IPS-NIHi11 (cell line): Measurements from ENCODE around the gene ANTXR1.

Experiments used
- DNase-seq: peaks from one replicate; pipeline ENCODE4 v3.0.0; 2012; ENCODE audit warnings: mixed read lengths, low spot score

Gene ANTXR1

GRCh38 chr2:69181806-69182427 lies 168.9 kb downstream of the ANTXR1 start:
- no peak for DNase-seq

DNA sequence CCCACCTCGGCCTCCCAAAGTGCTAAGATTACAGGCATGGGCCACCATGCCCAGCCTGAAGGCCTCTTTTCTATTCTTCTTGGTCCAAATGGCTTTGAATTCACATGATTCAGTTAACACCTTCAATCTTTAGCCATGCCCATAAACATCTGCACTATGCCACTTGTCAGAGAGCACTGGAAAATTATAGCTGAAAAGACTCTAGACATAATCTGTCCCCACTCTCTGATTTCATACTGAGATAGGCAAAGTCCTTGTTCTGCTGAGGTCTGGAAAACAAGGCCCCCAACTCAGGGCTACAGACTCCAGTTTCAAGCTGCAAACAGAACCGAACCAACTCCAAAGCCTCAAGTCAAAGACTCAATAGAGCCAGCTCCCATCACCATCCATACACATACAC lies 170.7 kb downstream of the ANTXR1 start:
- no peak for DNase-seq

DNA sequence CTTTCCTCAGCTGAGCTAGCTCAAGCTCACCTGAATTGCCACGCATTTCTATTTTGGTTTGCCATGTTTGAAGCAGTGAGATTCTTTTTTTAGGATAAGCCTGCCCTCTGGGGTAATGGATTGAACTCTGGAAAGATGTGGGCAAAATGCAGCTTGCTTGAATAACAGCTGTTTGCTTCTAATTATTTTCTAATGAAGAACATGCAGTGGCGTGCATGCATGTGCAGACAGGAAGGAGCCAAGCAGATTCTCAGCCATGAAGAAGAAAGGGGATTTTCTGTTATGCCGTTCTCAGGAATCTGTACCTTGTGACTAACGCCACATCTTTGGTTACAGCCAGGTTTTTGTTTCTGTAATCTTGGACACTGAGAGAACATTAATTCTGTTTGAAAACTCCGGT lies 171.2 kb downstream of the ANTXR1 start:
- DNase-seq = no peak

DNA sequence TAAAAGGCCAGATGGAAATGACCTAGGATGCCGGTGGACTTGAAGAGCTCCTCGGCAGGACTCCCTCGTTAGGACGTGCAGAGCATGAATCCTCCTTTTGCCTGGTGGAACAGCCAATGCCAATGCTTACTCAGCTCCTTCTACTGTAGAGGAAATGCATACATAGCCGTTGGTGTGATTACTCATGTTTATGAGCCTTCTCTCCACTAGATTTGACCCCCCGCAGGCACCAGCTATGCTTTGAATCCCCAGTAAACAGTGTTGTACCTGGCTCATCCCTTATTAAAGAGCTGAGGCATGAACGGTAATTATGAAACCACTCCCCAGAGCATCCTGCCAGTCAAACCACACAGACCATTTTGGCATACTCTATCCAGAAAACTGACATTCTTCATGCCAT lies 172.8 kb downstream of the ANTXR1 start:
- DNase-seq = no peak

DNA sequence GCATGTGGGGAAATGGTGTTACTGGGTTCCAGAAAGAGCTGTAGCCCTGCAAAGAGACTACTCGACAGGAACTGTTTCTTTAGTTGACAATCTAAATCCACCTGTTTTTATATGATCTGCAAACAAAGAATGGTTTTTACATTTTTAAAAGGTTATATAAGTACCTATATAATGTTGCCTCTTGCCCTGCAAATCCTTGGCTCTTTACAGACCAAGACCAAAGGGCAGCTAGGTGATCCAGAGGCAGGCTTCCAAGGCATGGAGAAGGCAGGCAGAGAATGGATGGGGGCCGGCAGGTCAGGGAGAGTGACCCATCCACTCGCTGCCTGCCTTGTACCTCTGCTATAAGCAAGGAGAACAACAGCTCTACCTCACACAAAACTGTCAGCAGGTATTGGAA lies 173.6 kb downstream of the ANTXR1 start:
- no peak for DNase-seq

DNA sequence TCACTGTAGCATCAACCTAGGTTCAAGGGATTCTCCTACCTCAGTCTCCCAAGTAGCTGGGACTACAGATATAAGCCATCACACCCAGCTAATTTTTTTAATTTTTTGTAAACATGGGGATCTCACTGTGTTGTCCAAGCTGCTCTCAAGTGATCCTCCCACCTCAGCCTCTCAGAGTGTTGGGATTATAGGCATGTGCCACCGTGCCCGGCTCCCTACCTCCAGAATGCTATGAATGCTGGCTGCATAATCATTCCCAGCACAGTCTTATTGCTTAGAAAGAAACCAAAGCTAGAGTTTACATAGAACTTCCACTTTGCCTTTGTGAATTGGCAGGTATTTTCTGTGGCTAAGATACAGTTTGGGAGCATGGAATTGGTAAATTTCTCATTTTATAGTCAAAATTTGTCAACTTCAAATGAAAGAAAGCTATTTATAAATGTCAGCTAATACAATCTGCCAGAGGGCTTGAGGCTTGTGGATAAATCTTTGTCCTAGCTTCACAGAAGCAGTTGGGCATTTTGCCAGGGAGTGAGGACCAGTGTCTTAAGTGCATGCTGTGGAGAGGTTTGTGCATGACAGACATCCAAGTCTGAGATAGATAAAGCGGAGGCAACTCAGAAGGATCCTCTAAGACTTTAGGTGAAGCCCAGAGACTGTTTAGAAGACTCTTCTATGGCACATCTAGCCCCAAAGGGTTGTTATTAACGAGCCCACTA lies 175.4 kb downstream of the ANTXR1 start:
- no peak for DNase-seq

DNA sequence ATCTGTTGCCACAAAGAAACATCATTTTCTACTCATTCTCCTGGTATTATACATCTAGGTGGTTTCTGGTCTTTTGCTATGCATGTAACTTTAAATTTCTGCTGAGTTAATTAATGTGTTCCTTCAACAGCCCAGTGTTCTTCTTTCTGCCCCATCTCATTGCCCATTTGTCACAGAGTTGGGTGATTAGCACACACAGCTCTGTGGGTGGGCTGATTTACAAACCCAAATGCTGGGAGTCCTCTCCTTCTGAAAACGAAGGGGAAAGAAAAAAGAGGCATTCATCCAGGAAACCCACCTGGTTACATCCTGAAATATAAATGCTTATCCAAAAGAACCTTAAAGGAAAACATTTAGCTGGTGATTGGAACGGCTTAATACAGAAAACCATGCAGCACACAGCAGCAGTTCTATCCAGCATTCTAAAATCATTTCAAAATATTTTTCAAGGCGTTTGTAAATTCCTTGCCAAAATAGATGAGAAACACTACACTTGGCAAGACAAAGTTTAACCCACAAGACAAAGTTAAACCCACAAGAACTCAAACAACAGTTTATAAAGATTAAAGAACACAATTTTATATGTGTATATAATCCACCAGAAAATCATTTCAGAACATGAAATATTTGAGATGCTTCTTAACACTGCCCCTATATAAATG lies 177.9 kb downstream of the ANTXR1 start:
- DNase-seq = no peak

DNA sequence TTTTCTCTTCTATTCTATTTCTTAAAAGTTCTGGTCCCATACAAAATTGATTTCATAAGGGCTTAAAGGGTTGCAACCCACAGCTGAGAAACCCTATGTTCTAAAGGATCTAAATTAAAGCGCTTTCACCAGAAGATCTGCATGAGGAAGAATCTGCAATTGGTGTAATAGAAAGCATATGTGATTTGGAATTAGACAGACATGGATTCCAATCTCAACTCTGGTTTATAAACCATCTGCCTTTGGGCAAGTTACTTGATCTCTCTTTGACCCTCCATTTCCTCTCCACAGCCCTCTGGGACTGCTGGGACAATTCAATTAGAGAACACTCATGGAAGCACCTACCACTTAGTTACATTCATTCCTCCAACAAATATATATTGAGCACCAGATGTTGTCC lies 178.7 kb downstream of the ANTXR1 start:
- no peak for DNase-seq

- no peak for DNase-seq
These were observed 179.4 kb downstream of the ANTXR1 start for GRCh38 chr2:69192176-69192945.

DNA sequence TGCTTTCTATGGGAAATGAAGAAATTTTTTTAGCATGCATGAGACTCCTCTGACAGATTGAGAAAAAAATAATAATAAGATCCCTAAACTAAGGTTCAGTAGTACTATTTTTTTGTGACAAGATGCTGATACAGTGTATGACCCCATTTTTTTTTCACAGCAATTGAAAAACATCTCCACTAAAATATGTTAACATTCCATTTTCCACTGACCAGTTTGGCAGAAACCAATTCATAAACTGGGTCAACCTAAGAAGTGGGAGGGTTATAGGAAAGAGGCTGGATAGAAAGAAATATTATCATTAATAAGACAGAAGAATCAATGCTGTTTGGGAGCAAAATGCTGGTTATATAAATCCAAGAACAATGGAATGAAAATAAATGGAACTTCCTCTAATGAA lies 182.7 kb downstream of the ANTXR1 start:
- DNase-seq = no peak

DNA sequence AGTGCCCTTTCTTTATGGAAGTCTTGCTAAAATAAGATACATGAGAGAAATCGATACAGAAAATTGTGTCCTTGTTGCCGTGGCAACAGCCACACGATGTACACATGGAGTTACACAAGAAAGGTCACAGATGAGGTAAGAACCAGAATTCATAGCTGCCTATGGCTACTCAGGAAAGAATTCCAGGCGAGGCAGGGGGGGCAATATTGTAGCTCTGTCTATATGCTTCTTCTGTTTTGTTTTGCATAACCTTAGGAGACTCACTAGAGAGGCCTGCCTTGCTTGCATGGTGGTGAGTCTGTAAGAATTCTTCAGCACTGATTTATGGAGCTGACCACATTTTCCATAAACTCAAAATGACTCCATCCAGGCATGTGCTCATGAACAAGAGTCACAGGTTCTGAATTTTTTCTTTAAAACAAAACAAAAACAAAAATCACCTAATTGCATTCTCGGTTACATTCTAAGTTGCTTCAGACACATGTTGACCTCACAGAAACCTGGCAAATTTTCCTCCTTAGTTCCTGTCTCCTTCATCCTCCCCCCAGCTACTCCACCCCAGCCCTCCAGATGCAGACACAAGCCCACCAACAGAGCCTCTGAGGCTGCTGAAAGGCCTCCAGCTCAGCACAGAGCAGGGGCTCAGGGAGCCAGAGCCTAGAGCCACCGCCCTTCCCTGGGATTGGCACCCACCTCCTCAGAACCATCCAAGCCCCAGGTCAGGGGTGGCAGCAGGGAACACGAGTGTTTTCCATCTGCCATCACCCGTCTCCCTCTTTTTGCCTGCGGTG lies 183.5 kb downstream of the ANTXR1 start:
- DNase-seq = no peak

DNA sequence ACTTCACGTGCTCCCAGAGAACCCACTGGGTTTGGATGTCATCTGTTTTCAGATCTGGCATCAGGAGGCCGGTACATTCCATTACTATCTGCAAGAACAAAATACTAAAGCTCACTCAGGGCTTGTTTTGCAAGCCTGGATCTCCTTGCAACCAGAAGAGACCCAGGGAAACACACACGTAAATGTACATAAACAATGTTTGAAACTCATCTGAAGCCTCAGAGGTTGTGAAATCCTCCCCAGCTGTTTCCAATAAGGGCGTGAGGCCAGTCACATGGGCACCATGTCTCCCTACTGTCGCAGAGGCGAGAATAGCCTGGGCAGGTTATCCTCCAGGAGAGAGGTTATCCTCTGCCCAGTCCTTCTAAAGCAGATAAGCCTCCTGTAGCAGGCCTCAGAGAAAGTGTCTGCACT lies 187.1 kb downstream of the ANTXR1 start:
- DNase-seq = no peak

GRCh38 chr2:69201259-69201658 lies 188.3 kb downstream of the ANTXR1 start:
- DNase-seq = no peak

DNA sequence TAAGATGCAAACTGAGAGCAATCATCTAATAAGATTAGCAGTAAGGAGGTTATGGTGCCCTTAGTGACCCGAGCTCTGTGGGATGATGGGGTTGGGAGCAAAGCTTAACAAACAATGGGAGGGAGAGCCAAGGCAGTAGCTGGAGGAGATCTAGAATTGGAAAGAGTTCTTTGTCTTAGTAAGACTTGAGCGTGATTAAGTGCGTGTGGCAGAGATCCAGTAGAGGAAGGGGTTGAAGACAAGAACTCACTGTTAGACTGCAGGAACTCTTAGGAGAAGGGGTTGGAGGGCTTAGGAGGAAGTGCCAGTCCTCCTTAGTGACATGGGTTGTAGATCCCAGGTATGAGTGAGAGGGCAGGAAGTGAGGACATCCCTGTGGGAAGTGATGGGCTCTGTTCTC lies 189.3 kb downstream of the ANTXR1 start:
- DNase-seq = no peak

DNA sequence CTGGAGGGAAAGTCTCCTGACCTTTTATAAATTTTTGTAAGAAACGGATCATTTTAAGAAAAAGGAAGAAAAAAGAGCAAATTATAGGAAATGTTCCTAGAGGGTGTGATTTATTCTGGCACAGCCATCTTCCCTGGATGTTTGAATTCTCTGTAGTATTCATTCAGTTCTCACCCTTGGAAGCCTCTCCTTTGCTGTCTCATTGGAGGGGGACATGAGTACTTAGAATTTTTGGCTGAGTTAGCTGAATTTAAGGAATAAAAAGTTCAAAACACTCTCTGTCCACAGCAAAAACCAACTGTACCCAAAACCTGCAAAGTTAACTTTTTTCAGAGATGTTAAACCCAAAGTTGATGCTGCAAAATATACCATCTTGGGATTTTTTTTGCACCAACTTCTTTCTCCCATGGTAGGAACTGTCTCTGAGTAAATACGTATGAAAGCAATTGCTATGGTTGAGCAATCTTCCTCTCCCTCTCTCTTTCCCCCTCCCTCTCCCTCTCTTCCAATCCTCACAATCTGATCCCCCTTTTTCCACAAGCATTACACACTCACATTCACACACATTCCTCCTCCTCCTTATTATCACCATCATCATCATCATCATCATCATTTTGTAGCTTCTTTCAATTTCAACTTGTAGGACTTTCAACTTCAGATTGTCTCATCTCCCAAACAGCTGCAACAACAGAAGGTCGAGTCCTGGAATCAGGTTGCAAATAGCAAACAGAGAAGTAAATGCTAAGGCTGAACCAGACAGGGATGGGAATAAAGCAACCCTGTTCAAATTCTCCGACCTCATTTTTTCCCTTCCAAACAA lies 190.4 kb downstream of the ANTXR1 start:
- DNase-seq = no peak

GRCh38 chr2:69204654-69205053 lies 191.7 kb downstream of the ANTXR1 start:
- no peak for DNase-seq

DNA sequence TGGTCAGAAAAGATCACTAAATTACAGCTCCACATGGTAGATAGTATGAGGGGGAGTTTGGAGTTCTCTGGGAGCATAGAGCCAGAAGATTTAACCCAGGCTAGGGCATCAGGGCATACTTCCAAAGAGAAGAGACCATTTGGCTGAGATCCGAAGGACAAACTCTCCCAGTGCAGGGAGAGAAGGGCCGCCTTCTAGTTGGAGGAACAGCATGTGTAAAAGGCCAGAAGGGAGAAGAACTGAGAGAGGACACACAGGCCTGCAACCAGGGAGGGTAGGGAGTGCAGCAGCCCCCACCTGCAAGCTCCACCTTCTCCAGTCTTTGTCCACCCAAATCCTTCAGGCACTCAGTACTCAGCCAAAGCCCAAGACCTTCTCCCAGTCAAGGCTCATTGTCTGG lies 192.1 kb downstream of the ANTXR1 start:
- DNase-seq = no peak

- DNase-seq = no peak
These were observed 192.5 kb downstream of the ANTXR1 start for GRCh38 chr2:69205491-69205890.

- no peak for DNase-seq
These were observed 195.1 kb downstream of the ANTXR1 start for GRCh38 chr2:69208023-69208595.

DNA sequence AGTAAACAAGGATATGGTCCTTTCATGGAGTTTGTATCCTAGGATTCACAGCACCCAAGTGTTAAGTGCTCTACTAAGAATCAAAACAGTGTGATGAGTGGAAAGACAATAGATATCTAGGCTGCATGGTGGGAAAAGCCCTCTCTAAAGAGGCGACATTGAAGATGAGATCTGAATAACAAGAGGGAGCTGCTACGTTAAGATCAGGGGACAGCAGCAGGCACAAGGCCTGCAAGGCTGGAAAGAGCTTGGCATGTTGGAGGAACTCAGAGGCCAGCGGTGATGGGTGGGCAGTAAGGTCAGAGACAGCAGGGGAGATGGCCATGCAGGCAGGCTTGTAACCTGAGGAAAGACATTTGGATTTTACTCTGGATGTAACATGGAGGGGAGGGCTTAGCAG lies 196.5 kb downstream of the ANTXR1 start:
- DNase-seq = peak; percentile 49

- no peak for DNase-seq
These were observed 197.4 kb downstream of the ANTXR1 start for GRCh38 chr2:69210385-69210784.
